ENCODE measurements around the gene KANSL1.
"Not testable (repeated sequence)": the region's sequence is repeated elsewhere in the genome, so short reads cannot be mapped to it uniquely, and the experiment has no call there.

KANSL1 gene

GRCh38 chr17:46193151-46193625 lies at the start of gene KANSL1:
Gene KANSL1, minus strand, starts transcription at chr17:46193429. Its CDS starts 21,286 bp downstream, at chr17:46172143.
- in situ Hi-C loops (cut with HindIII; ENCODE audit: low sequenced_read_pairs) = no loop called here

- in situ Hi-C loops (cut with HindIII; ENCODE audit: low sequenced_read_pairs) = not testable (repeated sequence)
These were observed 38.1 kb upstream of the KANSL1 start for GRCh38 chr17:46231359-46231758.

- in situ Hi-C loops (cut with HindIII; ENCODE audit: low sequenced_read_pairs) = not testable (repeated sequence)
These were observed 32.1 kb upstream of the KANSL1 start for GRCh38 chr17:46225274-46225794.

- in situ Hi-C loops (cut with HindIII; ENCODE audit: low sequenced_read_pairs) = not testable (repeated sequence)
These were observed 31.6 kb upstream of the KANSL1 start for GRCh38 chr17:46224864-46225263.

GRCh38 chr17:46223041-46223440 lies 29.8 kb upstream of the KANSL1 start:
- in situ Hi-C loops (cut with HindIII; ENCODE audit: low sequenced_read_pairs) = not testable (repeated sequence)

GRCh38 chr17:46216682-46217081 lies 23.5 kb upstream of the KANSL1 start:
- in situ Hi-C loops (cut with HindIII; ENCODE audit: low sequenced_read_pairs) = no loop called here

GRCh38 chr17:46212634-46213435 lies 19.6 kb upstream of the KANSL1 start:
- in situ Hi-C loops (cut with HindIII; ENCODE audit: low sequenced_read_pairs) = no loop called here

GRCh38 chr17:46208997-46209396 lies 15.8 kb upstream of the KANSL1 start:
- in situ Hi-C loops (cut with HindIII; ENCODE audit: low sequenced_read_pairs) = no loop called here

- in situ Hi-C loops (cut with HindIII; ENCODE audit: low sequenced_read_pairs) = no loop called here
These were observed 12.7 kb upstream of the KANSL1 start for GRCh38 chr17:46205975-46206374.

- in situ Hi-C loops (cut with HindIII; ENCODE audit: low sequenced_read_pairs) = no loop called here
These were observed 9.2 kb upstream of the KANSL1 start for GRCh38 chr17:46202424-46202823.

- in situ Hi-C loops (cut with HindIII; ENCODE audit: low sequenced_read_pairs) = no loop called here
These were observed 8.3 kb upstream of the KANSL1 start for GRCh38 chr17:46201491-46201890.

- in situ Hi-C loops (cut with HindIII; ENCODE audit: low sequenced_read_pairs) = no loop called here
These were observed 7.0 kb upstream of the KANSL1 start for GRCh38 chr17:46200197-46200596.

GRCh38 chr17:46199379-46199778 lies 6.2 kb upstream of the KANSL1 start:
- in situ Hi-C loops (cut with HindIII; ENCODE audit: low sequenced_read_pairs) = no loop called here

- in situ Hi-C loops (cut with HindIII; ENCODE audit: low sequenced_read_pairs) = no loop called here
These were observed 5.0 kb upstream of the KANSL1 start for GRCh38 chr17:46198233-46198632.

- in situ Hi-C loops (cut with HindIII; ENCODE audit: low sequenced_read_pairs) = no loop called here
These were observed 4.3 kb upstream of the KANSL1 start for GRCh38 chr17:46197530-46197929.

- in situ Hi-C loops (cut with HindIII; ENCODE audit: low sequenced_read_pairs) = no loop called here
These were observed 2.9 kb upstream of the KANSL1 start for GRCh38 chr17:46195939-46196716.

GRCh38 chr17:46195217-46195855 lies 2.1 kb upstream of the KANSL1 start:
- in situ Hi-C loops (cut with HindIII; ENCODE audit: low sequenced_read_pairs) = no loop called here

- in situ Hi-C loops (cut with HindIII; ENCODE audit: low sequenced_read_pairs) = no loop called here
These were observed 1.4 kb upstream of the KANSL1 start for GRCh38 chr17:46194393-46195216.

- in situ Hi-C loops (cut with HindIII; ENCODE audit: low sequenced_read_pairs) = no loop called here
These were observed 580 bp upstream of the KANSL1 start for GRCh38 chr17:46193626-46194392.
